Thoracic aorta (tissue), 2 donors: ENCODE data around the gene TYROBP. TPM values are rescaled to one million over a fixed set of nuclear protein-coding genes. Genes with fewer than 3 reads are reported as not detected.
A peak's percentile ranks its signal among the peaks of the same experiment; 100 is the strongest.

Experiments used
- ATAC-seq: fragments of 150-250 bp; one replicate; pipeline ENCODE4 v1.8.0; 2017; ENCODE audit warnings: low read depth; ENCODE audit not compliant: insufficient number of reproducible peaks, low FRiP score
- DNase-seq: peaks from one replicate; pipeline ENCODE4 v3.0.0-alpha.2; 2020; ENCODE audit warnings: low spot score
- H3K27ac ChIP-seq, 2 donors: fragments of 200-600 bp; sonication (generic); 1 replicate in 1 of 2; 2 replicates in 1 of 2; pipeline ENCODE4 v1.5.1; 2016; ENCODE audit warnings: mild to moderate bottlenecking in 2 of 2, moderate library complexity in 2 of 2
- H3K27me3 ChIP-seq: fragments of 200-600 bp; sonication (generic); replicated peaks from 2 replicates; pipeline ENCODE4 v1.6.0; 2016; ENCODE audit warnings: mild to moderate bottlenecking; ENCODE audit not compliant: insufficient read depth
- H3K36me3 ChIP-seq: fragments of 200-600 bp; sonication (generic); one replicate; pipeline ENCODE4 v1.5.1; 2016
- H3K4me1 ChIP-seq, 2 donors: fragments of 200-600 bp; sonication (generic); 1 replicate in 1 of 2; 2 replicates in 1 of 2; pipeline versions ENCODE4 v1.5.1 to v1.6.0; 2016; ENCODE audit warnings: low read depth in 2 of 2, mild to moderate bottlenecking in 1 of 2; ENCODE audit not compliant: control insufficient read depth in 1 of 2
- H3K4me3 ChIP-seq: fragments of 200-600 bp; sonication (generic); 2 replicates; pipeline ENCODE4 v1.5.1; 2016; ENCODE audit warnings: mild to moderate bottlenecking
- H3K9me3 ChIP-seq: fragments of 200-600 bp; sonication (generic); 2 replicates; pipeline ENCODE4 v1.5.1; 2016
- total RNA-seq, 2 donors: library from RNA; depleted of rRNA; stranded (reverse); fragments of >200 nt; gene quantifications; one replicate each; pipeline versions ENCODE4 v1.1.0 to v1.2.3, GENCODE V29; 2016
- TF ChIP-seq, protein P1 (sequence below): fragments of 200-600 bp; sonication (generic); IDR thresholded peaks from one replicate; pipeline ENCODE4 v1.5.1; 2019; ENCODE audit warnings: antibody characterized with exemption

The TYROBP gene
- total RNA-seq, 2 donors from 2014 or later = 155 to 247 TPM

DNA sequence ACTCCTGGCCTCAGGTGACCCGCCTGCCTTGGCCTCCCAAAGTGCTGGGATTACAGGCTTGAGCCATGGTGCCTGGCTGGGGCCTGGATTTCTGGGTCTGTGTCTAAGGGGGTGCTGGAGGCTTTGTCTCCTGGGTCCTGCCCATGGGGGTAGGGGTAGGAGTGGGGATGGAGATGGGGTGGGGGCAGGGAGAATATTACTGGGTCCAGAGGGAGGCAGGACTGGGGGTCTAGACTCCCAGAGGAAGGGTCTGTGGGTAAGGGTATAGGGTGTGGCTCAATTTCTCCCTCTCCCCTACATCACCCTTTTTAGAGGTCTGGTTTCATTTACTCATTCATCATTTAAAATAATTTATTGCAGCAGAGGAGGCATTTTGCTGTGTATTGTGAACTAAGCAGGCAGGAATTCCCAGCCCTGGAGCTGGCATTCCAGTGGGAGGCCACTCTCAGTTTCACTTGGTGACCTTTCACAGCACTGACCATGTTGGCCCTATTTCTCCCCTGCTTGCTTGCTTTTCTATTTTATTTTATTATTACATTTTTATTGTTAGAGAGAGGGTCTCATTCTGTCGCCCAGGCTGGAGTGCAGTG lies 6.9 kb downstream of the TYROBP start:
- Histone ChIP-seq H3K36me3 (no peaks in the 10 kb centered on the region), H3K27me3 (no peaks in the 10 kb centered on the region), H3K4me3 (peak overlapping the region; percentile 84), H3K4me1 (peaks cover 3 to 22% of the 10 kb centered on the region in 2 donors), H3K27ac (peak overlapping the region in 1 of 2 donors; percentile 43), H3K9me3 (no peaks in the 10 kb centered on the region)
- DNase-seq (no peak), ATAC-seq (no peak)
- TF ChIP-seq, protein P1, sequence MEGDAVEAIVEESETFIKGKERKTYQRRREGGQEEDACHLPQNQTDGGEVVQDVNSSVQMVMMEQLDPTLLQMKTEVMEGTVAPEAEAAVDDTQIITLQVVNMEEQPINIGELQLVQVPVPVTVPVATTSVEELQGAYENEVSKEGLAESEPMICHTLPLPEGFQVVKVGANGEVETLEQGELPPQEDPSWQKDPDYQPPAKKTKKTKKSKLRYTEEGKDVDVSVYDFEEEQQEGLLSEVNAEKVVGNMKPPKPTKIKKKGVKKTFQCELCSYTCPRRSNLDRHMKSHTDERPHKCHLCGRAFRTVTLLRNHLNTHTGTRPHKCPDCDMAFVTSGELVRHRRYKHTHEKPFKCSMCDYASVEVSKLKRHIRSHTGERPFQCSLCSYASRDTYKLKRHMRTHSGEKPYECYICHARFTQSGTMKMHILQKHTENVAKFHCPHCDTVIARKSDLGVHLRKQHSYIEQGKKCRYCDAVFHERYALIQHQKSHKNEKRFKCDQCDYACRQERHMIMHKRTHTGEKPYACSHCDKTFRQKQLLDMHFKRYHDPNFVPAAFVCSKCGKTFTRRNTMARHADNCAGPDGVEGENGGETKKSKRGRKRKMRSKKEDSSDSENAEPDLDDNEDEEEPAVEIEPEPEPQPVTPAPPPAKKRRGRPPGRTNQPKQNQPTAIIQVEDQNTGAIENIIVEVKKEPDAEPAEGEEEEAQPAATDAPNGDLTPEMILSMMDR = no peak

DNA sequence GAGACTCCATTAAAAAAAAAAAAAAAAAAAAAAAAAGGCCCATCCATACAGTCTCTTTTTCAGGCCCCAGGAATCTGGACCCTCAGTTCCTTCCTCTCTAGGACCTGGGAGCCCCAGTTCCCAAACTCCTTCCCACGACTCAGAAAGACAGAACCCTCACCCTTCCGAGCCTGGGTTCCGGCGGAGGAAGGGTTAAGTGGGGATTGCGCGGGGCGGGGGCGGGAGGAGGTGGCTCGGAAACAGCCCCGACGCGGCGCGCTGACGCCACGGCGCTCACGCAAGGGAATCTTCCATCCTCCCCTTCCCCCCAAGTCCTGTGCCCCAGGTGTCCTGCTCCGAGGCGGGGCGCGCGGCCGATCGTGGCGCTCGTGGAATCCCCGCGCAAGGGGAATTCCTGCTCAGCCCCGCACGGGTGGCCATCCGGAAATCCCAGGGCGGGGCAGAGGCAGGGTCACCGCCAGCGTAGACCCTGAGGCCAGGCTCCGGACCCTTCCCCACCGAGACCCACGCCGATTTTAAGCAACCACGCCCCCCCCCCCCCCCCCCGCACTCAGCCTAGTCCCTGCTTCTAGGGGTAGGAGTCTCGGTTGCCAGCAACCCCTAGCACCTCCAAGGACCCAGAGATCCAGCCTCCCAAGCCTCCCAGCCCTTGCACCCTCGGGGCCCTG lies 8.4 kb downstream of the TYROBP start:
- H3K27ac ChIP-seq = peak overlapping the region; percentile 31 to 43

DNA sequence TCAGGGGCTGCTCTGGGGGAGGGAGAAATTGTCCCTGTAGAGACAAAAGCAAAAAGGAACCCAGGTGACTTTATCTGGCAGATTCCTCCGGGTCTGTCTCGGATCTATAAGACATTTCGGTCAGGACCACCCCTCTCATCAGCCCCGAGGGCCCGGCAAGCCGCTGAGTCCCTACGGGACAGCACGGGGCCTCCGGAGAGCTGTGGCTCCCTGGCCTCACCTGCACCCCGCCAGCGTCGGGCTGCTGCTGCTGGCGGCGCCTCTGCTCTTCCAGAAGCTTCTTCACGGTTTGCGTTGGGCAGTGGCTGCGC lies 9.6 kb downstream of the TYROBP start:
- Histone ChIP-seq H3K36me3 (peaks cover 11% of the 10 kb centered on the region), H3K27me3 (no peaks in the 10 kb centered on the region), H3K4me3 (peak overlapping the region; percentile 84), H3K9me3 (no peaks in the 10 kb centered on the region), H3K4me1 (peaks cover 3 to 19% of the 10 kb centered on the region in 2 donors), H3K27ac (peak overlapping the region in 1 of 2 donors; percentile 43)
- DNase-seq = no peak
- ATAC-seq = no peak
- TF ChIP-seq, protein P1 = no peak

More for the DNA sequence above, 8.4 kb downstream of the TYROBP start:
- ATAC-seq = no peak
- Histone ChIP-seq H3K4me3 (peak overlapping the region; percentile 84), H3K36me3 (peaks cover 11% of the 10 kb centered on the region), H3K27me3 (no peaks in the 10 kb centered on the region), H3K4me1 (peaks cover 3 to 22% of the 10 kb centered on the region in 2 donors), H3K9me3 (no peaks in the 10 kb centered on the region)
- TF ChIP-seq, protein P1 = no peak
- DNase-seq = no peak

DNA sequence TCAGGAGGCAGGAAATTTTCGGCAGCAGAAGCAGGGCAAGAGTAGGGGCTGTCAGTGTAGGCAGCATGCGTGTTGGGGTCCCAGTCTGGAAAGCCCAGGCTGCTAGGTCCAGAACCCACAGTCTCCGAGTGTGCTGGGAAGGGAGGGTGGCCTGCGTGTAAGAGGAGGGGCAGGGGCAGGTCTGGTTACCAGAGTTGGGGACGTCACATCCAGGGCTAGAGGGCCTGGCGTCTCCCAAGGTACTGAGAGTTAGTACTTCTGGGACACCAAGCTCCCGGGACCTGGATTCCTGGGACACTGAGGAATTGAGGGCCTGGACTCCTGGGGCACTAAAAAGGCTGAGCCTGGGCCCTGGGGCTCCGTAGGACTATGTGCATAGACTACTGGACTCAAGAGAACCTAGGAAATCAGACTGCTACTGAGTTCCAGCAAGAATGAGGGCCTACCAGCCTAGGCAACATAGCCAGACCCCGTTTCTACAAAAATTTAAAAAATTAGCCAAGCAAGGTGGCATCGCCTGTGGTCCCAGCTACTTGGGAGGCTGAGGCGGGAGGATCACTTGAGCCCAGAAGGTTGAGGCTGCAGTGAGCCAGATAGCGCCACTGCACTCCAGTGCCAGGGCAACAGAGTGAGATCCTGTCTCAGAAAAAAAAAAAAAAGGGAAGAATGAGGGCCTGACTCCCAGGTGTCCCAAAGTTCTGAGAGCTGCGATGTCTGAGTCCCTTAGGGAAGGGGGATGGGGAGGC lies 10.2 kb downstream of the TYROBP start:
- Histone ChIP-seq H3K27ac (peak overlapping the region in 1 of 2 donors; percentile 43), H3K4me1 (peaks cover 3 to 13% of the 10 kb centered on the region in 2 donors), H3K4me3 (peak overlapping the region; percentile 84), H3K27me3 (no peaks in the 10 kb centered on the region), H3K9me3 (no peaks in the 10 kb centered on the region), H3K36me3 (peaks cover 11% of the 10 kb centered on the region)
- TF ChIP-seq, protein P1 = no peak
- DNase-seq = no peak
- no peak for ATAC-seq

DNA sequence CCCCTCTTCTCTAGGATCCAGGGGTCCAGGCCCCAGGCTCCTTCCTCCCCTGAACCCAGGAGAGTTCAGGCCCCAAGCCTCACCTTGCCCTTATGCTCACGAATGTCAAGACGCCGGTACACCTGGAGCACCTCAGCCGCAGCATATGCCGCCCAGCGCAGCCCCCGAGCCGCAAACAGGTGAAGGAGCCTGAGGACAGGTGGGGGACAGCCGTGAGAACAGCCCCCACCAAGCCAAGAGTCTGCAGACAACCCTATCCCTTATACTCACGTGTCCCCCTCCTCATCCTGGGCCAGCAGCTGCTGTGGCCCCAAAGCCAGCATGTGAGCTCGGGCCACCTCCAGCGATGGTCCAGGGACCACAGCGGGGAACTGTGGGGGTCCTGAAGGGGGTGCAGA lies 11.5 kb downstream of the TYROBP start:
- peaks cover 3 to 13% of the 10 kb centered on the region in 2 donors for H3K4me1 ChIP-seq
- ATAC-seq = no peak
- H3K4me3 ChIP-seq = no peak overlapping the region
- H3K27me3 ChIP-seq = no peaks in the 10 kb centered on the region
- H3K9me3 ChIP-seq = no peaks in the 10 kb centered on the region
- no peak overlapping the region for H3K27ac ChIP-seq
- DNase-seq = no peak
- TF ChIP-seq, protein P1 = no peak
- peaks cover 11% of the 10 kb centered on the region for H3K36me3 ChIP-seq
